HG03342 (cell line): Measurements from ENCODE around the gene CCDC40.

Experiments used
- ATAC-seq: cut with Tn5 transposase; IDR thresholded peaks from one replicate; pipeline ENCODE4 v1.9.1; 2021; ENCODE audit warnings: mild to moderate bottlenecking, moderate library complexity; ENCODE audit not compliant: unreplicated experiment

Gene CCDC40

GRCh38 chr17:80110447-80110812, 74.0 kb downstream of the CCDC40 start:
- no peak for ATAC-seq

- no peak for ATAC-seq
These were observed 74.7 kb downstream of the CCDC40 start for GRCh38 chr17:80110927-80111701.

GRCh38 chr17:80111702-80112470, 75.4 kb downstream of the CCDC40 start:
- no peak for ATAC-seq

GRCh38 chr17:80112471-80113032, 76.1 kb downstream of the CCDC40 start:
- no peak for ATAC-seq

- no peak for ATAC-seq
These were observed 76.6 kb downstream of the CCDC40 start for GRCh38 chr17:80113033-80113484.

- no peak for ATAC-seq
These were observed 78.3 kb downstream of the CCDC40 start for GRCh38 chr17:80114758-80115157.

DNA sequence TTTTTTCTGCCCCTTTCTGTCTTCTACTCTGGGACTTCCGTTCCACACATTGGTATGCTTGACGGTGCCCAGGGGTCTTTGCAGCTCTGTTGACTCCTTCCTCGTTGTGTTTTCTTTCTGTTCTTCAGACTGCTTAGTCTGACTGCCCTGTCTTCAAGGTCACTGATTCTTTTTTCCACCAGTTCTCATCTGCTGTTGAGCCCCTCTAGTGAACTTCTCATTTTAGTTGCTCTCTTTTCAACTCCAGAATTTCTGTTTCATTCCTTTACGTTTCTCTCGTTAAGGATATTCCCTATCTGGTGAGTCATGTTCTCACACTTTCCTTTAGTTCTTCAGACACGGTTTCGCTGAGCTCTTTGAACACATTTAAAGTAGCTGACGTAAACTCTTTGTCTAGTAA, 78.7 kb downstream of the CCDC40 start:
- no peak for ATAC-seq

DNA sequence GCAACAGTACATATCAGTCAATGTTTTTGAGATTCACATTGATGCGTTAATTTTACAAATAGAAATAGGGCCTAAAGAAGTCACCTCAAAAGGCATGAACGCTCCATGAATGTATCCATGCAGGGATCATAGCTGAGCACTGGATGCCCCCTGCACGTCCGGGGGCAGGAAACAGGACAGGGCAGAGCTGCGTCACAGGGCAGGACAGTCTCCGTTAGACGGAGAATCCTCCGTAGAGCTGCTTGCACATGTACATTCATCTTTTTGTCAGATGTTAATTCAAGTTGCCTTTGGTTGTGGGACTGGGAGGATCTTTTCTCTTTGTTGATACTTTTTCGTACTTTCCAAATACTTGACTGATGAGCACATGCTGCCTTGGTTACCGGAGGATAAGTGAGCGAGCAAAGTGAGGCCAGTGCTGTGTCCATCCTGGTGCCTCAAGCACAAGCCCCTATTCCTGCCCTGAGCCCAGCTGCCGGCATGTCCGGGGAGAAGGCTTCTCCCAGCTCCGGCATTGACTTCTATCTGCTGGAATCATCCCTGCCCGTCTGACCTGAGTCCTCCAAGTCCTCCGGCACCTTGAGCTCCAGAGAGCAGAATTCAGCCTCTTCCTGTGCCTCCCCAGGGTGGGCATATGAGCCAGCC, 80.0 kb downstream of the CCDC40 start:
- ATAC-seq, result no peak

DNA sequence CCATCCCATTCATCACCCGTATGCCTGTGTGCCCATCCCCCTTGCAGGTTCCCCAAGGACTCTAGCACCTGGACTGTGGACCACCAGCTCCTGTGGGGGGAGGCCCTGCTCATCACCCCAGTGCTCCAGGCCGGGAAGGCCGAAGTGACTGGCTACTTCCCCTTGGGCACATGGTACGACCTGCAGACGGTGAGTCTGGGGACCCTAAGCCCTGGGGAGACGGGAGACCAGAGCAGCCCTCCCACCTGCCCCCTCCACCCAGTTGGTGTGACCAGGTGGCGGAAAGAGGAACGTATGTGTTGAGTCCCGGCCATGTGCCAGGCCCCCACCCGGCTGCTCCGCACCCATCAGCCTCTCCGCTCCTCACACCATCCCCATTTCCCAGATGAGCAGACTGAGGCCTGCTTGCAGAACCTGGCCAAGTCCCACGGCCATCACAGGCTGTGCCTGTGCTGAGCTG, 80.5 kb downstream of the CCDC40 start:
- ATAC-seq, result no peak

GRCh38 chr17:80117491-80118401, 81.3 kb downstream of the CCDC40 start:
- ATAC-seq, result no peak

GRCh38 chr17:80118601-80119270, 82.3 kb downstream of the CCDC40 start:
- no peak for ATAC-seq

GRCh38 chr17:80119271-80119791, 82.9 kb downstream of the CCDC40 start:
- no peak for ATAC-seq

- ATAC-seq, result no peak
These were observed 83.4 kb downstream of the CCDC40 start for GRCh38 chr17:80119839-80120238.

GRCh38 chr17:80122026-80122575, 85.7 kb downstream of the CCDC40 start:
- no peak for ATAC-seq

GRCh38 chr17:80122926-80123505, 86.6 kb downstream of the CCDC40 start:
- ATAC-seq, result no peak

- no peak for ATAC-seq
These were observed 87.3 kb downstream of the CCDC40 start for GRCh38 chr17:80123791-80124190.

DNA sequence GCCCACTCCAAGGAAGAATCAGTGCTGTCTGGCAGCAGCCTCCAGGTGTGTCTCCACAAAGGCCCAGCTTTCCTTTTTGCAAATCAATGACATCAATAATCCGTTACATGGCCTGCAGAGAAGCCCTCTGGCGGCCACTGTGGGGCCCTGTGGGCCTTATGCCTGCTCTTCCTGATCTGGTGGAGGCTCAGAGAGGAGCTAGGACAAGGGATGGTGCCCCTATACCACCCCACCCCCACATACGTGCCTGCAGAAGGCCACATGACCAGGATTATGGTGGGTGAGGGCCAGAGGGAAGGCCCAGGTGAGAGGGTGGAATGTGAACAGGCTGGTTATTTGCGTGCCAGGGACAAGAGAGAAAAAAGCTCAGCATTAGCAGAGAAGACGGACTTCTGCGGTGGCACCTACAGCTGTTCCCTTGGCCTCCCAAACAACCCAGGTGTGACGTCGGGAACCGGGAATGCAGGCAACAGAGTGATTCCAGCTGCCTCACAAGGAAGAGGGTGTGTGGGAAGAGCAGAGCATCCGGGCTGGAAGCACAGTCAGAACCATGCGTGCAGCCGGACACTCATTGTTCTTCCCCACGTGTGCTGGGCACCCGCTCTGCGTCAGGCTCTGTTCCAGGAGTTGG, 88.0 kb downstream of the CCDC40 start:
- ATAC-seq, result no peak
